ENCODE data around the gene SMC1B.

GRCh38 chr22:45376703-45377102 is 36.7 kb downstream of the SMC1B start:
- TF ChIP-seq CTCF (IDR thresholded peaks at IDR 0.05) (no peak), POLR2AphosphoS5 (IDR thresholded peaks at IDR 0.05) (no peak)

Measured in breast epithelium (tissue), 3 donors.